ENCODE results near the gene TRAF3IP3.
"Not testable (repeated sequence)": the region's sequence is repeated elsewhere in the genome, so short reads cannot be mapped to it uniquely, and the experiment has no call there.

Gene TRAF3IP3

DNA sequence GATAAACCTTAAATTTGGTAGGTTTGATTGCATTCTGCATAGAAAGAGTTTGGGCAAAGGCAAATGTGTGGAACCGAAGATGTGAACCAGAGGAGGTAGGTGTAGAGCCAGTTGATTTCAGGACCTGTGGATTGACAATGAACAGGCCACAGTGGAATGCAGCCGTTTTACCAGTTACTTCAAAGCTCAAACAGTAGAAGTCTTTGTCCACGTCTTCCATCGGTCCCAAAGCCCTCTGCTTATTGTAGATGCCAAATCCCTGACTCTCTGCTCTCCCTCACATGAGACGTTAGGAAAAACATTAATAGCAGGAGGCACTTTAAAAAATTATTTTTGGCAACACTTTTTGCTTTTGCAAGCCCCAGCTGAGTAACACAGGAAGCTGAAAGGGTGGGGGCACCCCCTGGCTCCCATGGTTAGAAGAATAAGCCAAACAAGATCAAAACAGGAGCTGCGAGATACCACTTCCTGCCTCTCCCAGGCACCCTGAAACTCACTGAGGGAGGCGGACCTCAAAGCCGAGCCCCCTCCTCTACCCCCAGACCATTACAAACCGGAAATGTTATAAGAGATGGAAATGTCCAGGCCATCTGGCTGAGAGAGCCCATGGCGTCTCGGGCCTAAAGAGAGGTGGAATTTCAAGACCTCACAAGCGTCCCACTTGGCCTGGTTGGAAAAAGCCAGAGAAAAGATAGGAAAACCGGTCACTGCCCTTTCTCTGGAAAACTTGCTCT lies 13.5 kb downstream of the TRAF3IP3 start:
- peak; percentile 56 for DNase-seq

DNA sequence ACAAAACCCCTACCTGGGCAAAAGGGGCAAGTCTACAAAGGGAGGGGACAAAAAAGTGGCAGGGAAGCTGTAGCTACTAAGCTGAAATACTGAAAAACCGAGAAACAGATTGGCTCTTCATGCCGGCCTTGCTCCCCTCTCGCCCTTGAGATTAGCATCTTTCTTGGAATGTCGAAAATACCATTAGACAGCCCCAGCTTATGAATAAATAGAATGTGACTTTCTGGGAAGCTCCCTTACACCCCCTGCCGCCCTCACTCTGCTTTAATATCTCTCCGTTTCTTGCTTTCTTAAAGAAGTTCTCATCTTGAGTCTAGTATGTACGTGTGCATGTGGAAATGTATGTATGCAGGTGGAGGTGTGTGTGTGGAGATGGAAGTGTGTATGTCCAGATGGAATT lies 14.1 kb downstream of the TRAF3IP3 start:
- no peak for DNase-seq

DNA sequence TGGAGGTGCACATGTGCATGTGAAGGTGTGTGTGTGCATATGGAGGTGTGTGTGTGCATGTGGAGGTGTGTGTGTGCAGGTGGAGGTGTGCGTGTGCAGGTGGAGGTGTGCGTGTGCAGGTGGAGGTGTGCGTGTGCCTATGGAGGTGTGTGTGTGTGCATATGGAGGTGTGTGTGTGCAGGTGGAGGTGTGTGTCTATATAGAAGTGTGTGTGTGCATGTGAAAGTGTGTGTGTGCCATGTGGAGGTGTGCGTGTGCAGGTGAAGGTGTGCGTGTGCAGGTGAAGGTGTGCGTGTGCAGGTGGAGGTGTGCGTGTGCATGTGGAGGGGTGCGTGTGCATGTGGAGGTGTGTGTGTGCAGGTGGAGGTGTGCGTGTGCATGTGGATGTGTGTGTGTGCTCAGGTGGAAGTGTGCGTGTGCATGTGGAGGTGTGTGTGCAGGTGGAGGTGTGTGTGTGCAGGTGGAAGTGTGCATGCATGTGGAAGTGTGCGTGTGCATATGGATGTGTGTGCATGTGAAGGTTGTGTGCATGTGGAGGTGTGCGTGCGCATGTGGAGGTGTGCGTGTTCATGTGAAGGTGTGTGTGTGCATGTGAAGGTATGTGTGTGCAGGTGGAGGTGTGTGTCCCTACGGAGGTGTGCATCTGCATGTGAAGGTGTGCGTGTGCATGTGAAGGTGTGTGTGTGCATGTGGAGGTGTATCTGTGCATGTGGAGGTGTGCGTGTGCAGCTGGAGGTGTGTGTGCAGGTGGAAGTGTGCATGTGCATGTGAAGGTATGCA lies 15.0 kb downstream of the TRAF3IP3 start:
- DNase-seq, result no peak

DNA sequence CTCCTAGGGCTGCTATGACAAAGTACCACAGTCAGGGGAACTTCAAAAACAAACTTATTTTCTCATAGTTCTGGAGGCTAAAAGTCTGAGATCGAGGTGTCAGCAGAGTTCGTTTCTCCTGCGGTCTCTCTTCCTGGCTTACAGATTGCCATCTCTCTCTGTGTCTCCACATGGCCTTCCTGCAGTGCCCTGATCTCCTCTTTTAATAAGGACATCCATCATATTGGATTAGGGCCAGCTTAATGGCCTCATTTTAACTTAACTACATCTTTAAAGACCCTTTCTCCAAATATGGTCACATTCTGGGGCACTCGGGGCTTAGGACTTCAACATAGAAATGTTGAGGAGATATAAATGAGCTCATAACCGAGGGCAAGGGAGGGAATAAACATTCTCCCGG lies 16.3 kb downstream of the TRAF3IP3 start:
- DNase-seq, result no peak

DNA sequence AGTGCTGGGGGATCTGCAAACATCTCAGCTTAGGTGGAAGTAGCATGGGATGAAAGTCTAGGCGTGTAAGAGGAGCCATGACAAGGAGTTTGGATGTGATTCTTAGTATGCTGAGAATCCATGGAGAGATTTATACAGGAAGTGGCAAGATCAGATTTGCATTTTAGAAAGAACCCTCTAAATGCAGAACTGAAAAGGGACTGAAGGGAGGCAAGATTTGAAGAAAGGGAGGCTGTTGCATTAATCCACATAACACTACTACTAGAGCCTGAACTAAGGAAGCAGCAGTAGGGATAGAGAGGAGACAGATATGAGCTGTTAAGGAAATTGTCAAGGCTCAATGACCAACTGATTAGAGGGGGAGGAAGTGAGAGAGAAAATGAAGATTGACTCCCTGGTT lies 18.7 kb downstream of the TRAF3IP3 start:
- DNase-seq, result no peak

DNA sequence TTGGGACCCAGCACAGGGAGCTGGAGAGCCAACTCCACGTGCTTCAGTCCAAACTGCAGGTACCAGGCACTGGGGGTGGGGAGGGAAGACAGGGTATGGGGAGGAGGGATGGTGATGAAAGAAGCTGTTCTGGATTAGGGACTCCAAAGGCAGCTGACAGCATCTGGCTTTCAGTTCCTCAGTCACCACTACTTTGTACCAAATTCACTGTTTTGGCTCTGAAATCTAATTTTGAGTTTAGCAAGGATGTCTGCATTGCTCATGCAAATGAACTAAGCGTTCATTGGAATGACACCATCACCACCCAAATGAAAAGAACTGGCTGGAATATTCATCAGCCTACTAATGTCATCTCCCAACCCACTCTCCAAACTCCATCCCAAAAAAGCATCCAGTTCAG lies 19.8 kb downstream of the TRAF3IP3 start:
- DNase-seq, result no peak

DNA sequence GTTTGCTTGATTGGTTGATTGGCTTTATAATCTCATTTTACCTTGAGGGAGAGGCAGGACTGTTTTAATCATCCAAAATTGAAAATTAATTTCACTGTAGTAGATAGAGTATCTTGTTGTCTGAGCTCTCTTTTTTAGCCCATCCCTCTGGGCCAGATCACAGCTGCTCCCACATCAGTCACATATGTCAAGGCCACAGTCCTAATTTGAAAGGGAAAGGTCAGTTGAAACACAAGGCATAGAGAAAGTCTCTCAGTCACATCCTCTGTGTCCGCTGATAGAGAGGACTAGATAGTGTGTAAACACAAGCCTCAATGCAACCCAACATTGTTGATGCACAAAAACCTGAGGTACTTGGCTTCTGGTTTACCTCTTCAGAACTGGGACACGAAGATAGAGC lies 21.7 kb downstream of the TRAF3IP3 start:
- DNase-seq, result no peak

DNA sequence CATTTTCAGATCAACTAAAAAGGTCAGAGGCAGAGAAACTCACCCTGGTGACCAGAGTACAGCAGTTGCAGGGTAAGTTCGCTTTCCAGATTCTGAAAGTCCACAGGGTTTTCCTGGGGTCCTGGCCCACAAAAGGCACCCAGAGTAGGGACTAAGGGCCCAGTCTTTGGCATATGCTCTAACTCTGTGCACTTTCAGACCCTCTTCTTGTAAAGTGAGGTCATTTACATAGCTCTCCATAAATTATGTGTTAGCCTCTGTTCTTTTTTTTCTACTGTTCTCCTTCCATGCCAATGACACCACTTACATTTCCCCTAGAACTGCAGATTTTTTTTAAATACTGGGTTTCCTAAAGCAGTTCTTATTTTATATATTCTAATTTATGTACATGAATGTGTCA lies 22.2 kb downstream of the TRAF3IP3 start:
- DNase-seq, result no peak

DNA sequence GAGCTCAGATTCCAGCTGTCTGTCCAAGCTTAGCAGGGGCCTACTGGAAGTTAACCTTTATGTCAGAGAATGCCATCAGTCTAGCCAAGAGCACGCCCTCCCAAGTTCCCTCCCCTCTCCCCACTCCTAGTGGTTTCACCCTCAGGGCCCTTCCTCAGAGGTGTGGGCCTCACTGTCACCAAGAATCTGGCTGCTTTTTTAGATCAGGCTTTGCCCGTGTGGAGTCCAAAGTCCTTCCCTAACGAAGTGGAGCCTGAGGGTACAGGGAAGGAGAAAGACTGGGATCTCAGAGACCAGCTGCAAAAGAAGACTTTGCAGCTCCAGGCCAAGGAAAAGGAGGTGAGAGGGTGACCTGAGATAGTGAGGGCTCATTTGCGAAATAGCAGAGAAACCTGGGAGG lies 24.4 kb downstream of the TRAF3IP3 start:
- DNase-seq, result no peak

DNA sequence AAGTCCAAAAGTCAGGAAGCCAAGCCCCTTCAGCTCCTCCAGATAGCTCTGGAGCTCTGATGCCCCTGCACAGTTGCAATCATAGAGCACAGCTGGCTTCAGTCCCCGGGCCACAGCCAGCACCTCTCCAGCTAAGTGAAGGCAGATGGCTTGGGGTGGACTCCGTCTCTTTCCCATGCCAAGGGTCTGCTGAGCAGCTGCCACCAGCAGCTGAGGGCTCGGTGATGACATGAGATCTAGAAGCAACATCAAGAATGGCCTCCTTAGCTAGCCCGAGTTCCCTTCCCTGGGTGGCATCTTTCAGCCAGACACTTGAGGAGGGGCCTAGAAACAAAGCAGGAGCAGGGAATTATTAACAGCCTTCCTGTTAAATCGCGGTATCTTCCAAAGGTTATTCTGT lies 27.5 kb downstream of the TRAF3IP3 start:
- no peak for DNase-seq

DNA sequence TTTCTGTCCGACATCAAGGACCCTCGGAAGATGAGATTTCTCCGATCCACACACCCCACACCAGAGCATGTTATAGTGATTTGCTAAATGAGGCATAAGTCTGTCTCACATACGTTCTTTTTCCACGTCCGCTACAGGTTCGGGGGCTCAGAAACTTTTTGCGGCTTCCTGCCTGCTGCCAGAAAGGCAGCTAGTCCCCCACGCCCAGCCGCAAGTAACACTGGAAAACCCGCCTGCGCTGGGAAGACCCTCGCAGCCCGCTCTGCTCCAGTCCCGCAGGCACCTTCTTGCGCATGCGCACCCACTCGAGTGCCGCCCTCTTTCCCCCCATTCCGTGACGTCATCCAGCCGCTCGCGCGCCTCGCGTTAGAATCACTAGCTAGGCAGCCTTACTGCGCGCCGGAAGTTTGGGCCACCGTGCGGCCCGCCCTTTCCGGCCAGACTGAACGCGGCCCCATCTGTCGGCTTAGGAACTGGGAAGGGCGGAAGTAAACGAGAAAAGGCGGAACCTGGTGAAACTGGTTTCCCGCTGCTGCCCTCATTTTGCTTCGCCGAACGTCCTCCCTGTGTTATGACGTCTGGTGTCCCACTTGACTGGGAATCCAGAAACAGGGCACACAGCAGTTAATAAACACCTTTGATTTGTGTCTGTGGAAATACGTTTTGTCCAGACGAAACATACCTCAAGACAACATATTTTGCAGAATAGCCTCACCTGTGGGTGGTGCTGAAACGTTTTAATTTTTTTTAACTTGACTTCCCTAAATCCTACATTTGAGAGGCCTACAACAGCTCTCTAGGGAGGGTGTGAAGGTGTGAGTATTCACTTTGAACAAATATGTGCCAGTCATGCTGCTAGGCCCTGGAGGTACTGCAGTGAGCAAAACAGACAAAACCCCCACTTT lies 28.7 kb downstream of the TRAF3IP3 start, which contains the start of gene C1orf74:
Gene C1orf74 (minus strand): TSS at position 295 of the 905 bp plus-strand sequence. CDS start 925 bp downstream, outside the sequence.
- DNase-seq, result peak; percentile 96

DNA sequence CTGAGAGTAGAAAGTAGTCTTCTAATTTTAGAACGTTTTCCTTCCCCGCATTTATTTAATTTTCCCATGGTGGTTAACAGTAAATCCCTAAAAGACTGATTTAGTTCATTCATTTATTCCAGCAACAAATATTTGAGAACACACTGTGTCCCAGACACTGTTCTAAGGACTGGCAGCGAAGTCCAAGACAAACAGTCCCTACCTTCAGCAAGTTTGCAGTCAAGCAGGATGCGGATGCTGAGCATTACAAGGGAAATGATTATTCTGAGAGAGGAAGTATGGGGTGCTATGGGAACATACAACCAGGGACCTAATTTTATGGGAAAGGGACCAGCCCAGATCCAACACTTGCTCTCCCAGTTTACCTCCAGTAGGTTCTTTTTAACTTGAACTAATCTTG lies 29.7 kb downstream of the TRAF3IP3 start:
- DNase-seq, result no peak

DNA sequence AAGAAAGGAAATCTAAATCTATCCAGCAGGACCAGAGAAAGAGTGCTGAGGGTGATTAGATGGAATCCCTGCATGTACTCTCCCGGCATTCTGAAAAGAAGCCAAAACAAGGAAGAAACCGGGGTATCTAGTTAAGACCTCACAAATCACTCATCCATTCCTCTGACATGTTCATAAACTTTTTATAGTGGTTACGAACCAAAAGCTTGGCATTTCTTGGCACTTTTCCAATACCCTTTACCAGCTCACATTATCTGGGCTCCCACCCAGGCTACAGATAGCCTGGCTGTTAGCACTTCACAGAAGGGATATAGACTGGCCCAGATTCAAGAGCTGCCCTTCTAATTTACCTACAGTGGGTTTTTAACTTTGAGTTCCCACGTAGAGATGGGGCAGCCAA lies 30.3 kb downstream of the TRAF3IP3 start:
- DNase-seq, result peak; percentile 44

DNA sequence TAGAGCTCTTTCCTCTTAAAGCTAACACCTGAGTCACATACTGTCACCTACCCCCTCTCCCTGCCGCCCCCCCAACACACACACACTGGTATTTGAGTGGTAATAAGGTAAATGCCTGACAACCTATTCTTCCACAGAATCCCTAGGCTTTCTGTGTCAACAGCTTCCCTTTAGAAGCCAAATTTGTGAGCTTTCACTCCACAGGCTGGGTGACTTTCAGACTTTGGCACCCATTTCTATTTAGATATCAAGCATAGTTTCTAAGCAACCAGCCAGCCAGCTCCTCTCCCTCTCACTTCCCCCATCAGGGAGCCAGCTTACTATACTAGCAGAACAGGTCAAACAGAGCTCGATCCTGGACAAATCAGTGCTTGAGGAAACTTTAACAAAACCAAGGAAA lies 31.7 kb downstream of the TRAF3IP3 start:
- no peak for DNase-seq

DNA sequence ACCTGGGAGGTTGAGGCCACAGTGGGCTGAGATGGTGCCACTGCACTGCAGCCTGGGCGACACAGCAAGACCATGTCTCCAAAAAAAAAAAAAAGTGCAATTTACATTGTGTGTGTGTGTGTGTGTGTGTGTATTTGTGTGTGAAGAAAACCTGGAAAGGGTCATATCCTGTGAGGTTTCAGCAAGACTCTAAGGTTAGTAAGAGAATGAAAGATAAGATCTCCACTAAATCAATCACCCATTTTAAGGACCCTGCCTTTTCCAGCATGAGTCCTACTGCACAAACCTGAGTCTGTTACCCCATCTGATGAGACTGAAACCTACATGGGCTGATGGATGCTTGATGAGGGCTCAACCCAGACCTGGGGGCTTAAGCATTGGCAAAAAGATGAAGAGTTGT lies 33.4 kb downstream of the TRAF3IP3 start:
- no peak for DNase-seq

DNA sequence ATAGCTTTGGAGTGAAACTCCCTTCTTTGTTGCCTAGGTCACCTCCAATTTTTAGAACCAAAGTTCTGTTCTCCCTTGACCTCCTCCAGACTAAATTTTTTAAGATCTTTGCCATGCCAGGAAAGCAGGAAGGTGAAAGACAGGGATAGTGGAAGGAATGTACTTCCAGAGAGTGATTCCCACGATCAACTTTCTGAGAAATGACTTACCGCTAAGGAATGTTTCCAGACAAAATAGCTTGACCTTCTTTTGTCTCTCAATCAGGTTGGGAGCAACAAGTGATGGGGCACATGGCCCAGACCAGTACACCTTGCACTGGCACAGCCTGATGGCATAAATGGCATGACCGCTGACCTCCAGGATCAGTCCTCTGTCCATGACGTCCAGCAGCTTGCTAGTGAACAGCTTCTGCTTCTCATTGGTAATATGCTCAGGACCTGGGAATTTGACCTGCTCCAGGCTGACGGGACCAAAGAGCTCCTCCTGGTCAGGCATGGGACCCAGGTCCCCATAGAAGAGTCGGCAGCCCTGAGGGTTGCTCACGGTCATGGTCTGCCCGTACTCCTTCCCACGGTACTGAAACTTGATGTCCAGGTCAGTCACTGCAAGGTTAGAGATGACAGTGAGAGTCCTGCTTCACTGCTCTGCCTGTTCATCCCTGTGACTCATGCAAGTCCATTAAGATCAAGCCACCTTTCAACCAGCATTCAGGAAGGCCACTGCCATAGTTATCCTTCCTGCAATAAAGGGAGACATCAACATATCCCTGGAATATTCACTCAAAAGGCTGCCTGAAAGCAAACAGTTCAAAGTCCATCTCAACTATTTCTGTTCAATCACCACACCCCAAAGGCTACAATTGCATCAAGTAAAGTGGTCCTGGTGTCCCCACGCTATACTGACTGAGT lies 34.7 kb downstream of the TRAF3IP3 start:
- peak; percentile 15 for DNase-seq

DNA sequence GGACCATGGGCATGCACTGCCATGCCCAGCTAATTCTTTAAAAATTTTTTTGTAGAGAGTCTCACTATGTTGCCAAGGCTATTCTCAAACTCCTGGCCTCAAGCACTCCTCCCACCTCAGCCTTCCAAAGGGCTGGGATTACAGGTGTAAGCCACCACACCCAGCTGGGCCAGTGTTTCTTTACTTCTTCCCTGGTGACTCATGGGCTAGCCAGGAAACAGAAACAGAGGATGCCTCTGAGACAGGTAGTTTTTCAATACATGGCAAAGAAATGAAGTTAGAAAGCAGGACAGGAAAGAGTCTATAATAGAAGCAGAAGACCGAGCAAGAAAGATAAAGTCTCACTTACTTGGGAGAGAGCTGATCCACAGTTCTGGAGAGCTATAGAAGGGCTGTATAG lies 36.1 kb downstream of the TRAF3IP3 start:
- DNase-seq, result no peak

DNA sequence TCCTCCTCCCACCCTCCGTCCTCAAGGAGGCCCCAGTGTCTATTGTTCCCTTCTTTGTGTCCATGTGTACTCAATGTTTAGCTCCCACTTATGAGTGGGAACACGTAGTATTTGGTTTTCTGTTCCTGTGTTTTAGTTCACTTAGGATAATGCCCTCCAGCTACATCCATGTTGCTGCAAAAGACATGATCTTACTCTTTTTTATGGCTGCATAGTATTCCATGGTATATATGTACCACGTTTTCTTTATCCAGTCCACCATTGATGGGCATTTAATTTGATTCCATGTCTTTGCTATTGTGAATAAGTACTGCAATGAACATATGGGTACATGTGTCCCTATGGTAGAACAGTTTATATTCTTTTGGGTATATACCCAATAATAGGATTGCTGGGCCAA lies 37.9 kb downstream of the TRAF3IP3 start:
- DNase-seq, result not testable (repeated sequence)

DNA sequence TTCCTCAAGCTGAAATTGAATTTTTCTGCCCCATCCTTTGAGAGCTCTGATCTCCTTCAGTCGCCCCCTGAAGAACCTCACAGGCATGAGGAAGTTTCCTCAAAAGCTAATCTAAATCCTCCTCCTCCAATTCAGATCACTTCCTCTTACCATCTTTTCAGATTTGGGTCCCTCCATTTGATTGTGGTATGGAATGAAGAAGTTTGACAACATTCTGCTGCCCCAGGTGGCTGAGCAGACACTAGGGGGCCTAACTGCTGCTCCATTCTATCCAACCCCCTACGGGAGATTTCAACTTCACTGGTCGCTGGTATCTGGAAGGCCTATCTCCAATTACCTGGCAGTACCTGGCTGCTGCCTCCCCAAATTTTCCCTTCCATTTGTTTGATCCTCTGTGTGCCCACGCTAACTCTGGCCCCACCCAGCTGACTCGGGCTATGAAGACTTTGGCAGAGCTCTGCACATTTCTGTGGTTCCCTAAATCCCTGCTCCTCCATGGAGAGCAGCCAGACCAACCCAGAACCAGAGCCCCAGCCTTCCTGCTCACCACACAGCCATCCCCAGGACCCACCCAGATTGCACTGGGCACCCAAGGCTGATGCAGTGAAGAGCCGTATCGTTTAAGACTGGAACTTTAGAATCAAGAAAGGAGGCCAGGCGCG lies 42.3 kb downstream of the TRAF3IP3 start:
- DNase-seq, result no peak

DNA sequence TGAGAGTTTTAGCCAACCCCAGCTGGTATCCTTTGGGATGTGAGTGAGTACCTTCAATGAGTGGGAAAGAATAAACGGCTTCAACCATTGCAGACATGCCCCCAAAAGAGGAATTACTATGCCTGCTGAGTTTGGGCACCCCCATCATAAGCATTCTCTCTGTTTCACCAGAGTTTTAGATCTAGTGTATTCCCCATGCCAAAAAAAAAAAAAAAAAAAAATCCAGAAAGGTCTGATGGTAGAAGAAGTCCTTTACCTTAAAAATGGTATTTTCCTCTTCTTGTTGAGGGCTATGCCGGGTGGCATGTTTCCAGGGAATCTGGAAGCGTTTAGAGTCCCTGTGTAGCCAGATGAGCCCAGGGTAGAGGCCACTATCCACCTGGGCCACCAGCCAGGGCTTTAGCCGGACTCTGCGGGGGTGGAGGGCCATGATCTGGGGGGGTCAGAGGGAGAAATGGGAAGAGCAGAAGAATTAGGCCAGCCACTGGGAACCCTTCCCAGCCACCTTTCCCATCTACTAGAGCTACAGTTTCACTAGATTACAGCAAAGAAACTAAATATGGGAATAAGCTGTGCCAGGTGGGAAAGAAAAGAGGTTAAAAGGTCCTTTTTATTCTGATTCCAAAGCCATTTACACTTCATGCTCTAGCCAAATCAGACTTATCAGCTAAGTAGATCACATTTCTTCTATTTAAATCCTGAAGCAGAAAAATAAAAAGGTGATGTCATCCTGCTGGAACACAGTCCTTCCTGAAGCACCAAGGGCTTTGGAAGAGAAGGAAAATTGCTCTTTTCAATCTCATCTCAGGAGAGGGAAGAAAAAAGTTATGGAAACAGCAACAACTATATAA lies 45.4 kb downstream of the TRAF3IP3 start:
- no peak for DNase-seq

All from NCI-H226 (cell line).